Hematopoietic multipotent progenitor cell (in vitro differentiated cells): ENCODE results near the gene FRMD4A. TPM values are rescaled to one million over a fixed set of nuclear protein-coding genes. Genes with fewer than 3 reads are reported as not detected.
"Not testable (repeated sequence)": the region's sequence is repeated elsewhere in the genome, so short reads cannot be mapped to it uniquely, and the experiment has no call there.

Experiments used
- DNase-seq, 3 donors: peaks; one replicate each; pipeline ENCODE4 v3.0.0-alpha.2; 2011 to 2015; ENCODE audit warnings: low read depth in 2 of 3, low spot score in 2 of 3
- total RNA-seq: library from RNA; depleted of rRNA; stranded (reverse); fragments of >200 nt; gene quantifications from one replicate; pipeline ENCODE4 v1.2.3, GENCODE V29; 2012

FRMD4A gene
- total RNA-seq, 1 donor, result 0.54 TPM

GRCh38 chr10:13837966-13838365 lies 492.8 kb downstream of the FRMD4A start:
- DNase-seq, result no peak

- DNase-seq, result no peak
These were observed 496.0 kb downstream of the FRMD4A start for GRCh38 chr10:13834581-13835286.

DNA sequence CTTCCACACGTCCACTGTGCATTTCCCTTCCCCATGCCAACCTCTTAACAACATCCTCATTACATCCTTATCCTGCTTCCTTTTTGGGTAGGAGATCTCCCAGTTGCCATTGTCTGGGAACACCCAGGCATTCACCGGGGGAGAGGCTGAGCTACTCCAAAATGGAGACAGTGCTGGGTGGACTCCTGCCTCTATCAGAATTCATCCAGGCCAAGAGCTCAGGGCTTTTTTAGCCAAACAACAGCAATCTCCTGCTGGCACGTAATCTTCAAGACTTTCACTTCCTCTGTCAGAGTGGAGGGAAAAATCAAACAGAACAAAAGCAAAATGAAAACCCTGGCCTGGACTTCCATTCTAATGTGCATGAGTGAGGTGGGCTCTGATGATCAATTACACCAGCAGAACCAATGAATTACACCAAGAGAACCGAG lies 499.0 kb downstream of the FRMD4A start:
- DNase-seq, result no peak

DNA sequence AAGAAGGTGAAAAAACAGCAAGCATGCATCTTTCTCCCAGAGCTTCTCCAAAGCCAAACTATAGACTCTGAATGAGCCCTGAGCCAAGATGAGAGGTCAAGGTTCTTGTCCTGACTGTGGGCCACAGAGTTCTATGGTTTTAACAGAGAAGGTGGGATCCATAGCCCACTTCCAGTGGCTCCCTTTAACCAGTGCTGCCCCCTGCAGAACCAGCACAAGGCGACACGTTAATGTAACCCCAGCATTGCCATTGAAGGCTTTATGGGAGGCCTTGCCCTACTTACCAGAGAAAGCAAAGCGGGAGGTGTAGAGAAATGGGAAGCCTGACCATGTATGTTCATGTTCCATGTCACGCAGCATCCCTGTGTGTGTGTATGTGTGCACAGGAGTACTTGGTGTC lies 500.3 kb downstream of the FRMD4A start:
- DNase-seq, result no peak

DNA sequence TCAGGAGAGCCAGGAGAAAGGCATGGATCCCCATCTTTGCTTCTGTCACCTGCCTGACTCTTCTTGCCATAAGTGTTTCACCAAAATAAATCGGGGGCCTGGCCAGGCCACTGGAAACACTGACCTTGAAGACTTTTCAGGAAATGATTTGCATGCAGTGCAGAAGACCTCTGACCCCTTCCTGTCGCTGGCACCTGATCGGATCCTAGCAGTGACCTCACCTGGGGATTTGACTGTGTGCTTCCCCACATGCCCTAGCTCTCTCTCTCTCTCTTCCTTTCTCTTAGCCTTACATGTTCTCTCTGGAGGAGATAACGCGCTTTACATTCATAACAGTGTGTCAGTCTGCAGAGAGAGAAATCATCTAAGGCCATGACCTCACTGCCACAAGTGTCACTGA lies 500.9 kb downstream of the FRMD4A start:
- no peak for DNase-seq

GRCh38 chr10:13828284-13828683 lies 502.4 kb downstream of the FRMD4A start:
- DNase-seq, result not testable (repeated sequence)

DNA sequence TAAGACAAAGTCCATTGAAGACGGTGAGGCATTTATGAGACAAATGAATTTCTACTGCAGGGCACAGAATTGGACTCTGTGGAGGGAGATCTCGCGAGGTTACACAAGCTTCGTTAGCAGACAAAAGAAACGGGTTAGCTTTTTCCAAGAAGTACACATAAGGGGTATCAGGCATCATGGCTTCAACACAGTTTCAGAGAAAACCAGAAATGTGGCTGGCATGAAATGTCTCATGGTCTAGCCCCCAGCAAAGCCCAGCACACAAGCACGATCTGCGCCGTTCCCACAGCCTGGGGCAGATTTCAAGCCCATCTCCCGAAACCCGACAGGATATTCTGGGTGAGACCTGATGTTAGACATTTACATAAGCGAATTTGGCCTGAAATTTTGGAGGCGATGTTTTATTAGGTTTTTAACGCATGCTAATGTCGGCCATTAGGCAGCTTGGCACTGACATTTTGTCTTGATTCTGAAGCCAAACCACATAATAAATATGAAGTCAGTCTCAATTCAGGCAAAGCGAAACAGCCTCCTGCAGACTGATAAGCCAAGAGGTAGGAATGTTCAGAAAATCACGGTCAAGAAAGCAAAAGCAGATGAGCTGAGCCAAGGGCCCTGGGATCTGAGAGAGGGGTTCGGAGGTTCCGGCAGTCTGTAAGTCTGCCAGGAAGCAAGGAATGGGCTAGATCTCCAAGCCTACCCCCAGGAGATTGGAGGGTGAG lies 503.5 kb downstream of the FRMD4A start:
- DNase-seq, result no peak

GRCh38 chr10:13823709-13824405 lies 506.9 kb downstream of the FRMD4A start:
- no peak for DNase-seq

GRCh38 chr10:13823096-13823708 lies 507.5 kb downstream of the FRMD4A start:
- no peak for DNase-seq

DNA sequence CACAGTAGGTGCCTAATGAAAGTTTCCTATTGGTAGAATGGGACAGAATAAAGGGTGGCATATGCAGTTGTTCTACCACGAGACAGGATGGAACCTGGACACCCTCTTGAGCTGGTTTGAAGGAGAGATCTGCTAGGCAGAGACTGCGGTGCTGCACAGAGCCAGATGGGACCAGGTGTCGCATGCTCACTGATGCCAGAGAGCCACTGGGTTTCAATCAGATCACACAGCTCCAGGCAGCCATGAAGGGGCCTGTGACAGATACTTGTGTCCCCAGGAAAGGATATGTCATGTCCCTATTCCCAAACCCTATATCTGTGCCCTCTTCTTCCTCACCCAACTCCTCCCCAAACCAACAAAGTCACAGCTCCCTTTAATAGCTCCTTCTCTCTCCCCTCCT lies 508.2 kb downstream of the FRMD4A start:
- no peak for DNase-seq

GRCh38 chr10:13820964-13821337 lies 509.8 kb downstream of the FRMD4A start:
- DNase-seq, result no peak

- no peak for DNase-seq
These were observed 510.4 kb downstream of the FRMD4A start for GRCh38 chr10:13820119-13820963.

- DNase-seq, result no peak
These were observed 514.4 kb downstream of the FRMD4A start for GRCh38 chr10:13816195-13816925.

GRCh38 chr10:13815756-13816155 lies 515.0 kb downstream of the FRMD4A start:
- DNase-seq, result no peak

GRCh38 chr10:13813550-13813949 lies 517.2 kb downstream of the FRMD4A start:
- DNase-seq, result no peak

DNA sequence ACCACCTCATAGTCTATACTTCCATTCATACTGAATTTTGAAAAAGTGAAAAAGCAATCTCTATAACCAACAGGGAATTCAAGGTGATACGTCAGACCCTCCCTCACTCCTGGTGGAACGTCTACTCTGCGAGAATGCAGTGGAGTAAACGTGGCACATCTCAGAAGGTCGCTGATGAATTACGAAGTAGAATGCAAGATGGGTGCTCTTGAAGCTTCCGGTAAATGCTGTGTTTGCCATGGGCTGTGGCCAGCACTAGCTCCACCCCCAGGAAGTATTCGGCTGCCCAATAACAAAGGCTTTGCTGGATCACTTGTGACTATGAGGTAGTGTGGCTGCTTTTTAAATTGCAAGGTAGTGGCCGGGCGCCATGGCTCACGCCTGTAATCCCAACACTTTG lies 517.9 kb downstream of the FRMD4A start:
- no peak for DNase-seq

GRCh38 chr10:13810568-13810967 lies 520.2 kb downstream of the FRMD4A start:
- no peak for DNase-seq

DNA sequence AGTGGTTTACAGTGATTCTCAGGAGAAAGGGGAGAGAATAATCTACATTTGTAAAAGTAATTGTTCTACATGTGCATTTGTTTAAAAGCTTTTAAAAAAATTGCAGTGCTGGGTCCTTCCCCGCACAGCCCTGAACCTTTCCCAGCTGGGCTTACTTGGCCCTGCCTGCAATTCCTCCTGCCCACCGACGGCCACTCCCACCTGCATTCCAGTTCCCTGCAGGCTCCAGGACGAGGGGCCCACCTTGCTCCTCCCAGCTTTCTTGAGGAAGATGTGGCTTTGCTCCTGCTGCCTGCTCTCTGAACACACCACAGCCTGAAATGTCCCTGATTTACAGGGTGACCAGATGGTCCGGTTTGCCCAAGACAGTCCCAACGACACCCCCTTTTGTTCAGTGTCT lies 521.3 kb downstream of the FRMD4A start:
- DNase-seq, result no peak

- DNase-seq, result no peak
These were observed 522.0 kb downstream of the FRMD4A start for GRCh38 chr10:13808556-13809391.
